ENCODE results near the gene DNASE1L2.
A peak's percentile ranks its signal among the peaks of the same experiment; 100 is the strongest.
"Not testable (repeated sequence)": the region's sequence is repeated elsewhere in the genome, so short reads cannot be mapped to it uniquely, and the experiment has no call there.

DNASE1L2 gene

GRCh38 chr16:2246301-2246885 is 10.1 kb downstream of the DNASE1L2 start:
- Histone ChIP-seq H3K4me1 (ENCODE audit: control insufficient read depth, insufficient read depth, low read length) (peaks cover 3% of the 10 kb centered on the region), H3K36me3 (ENCODE audit: control insufficient read depth, insufficient read depth, low read length, severe bottlenecking) (peaks cover 49% of the 10 kb centered on the region), H3K27me3 (replicated peaks; ENCODE audit: control insufficient read depth, insufficient read depth, low read length) (no peaks in the 10 kb centered on the region), H3K9me3 (ENCODE audit: control insufficient read depth, low read length) (no peaks in the 10 kb centered on the region), H3K4me3 (ENCODE audit: low read length) (no peak overlapping the region), H3K9ac (ENCODE audit: low read length) (no peak overlapping the region)
- no peak for DNase-seq (ENCODE audit: low read depth)

GRCh38 chr16:2250652-2251295 is 14.5 kb downstream of the DNASE1L2 start:
- H3K4me1 ChIP-seq (ENCODE audit: control insufficient read depth, insufficient read depth, low read length) = peaks cover 12% of the 10 kb centered on the region
- H3K9ac ChIP-seq (ENCODE audit: low read length) = peak overlapping the region; percentile 88
- peak; percentile 53 for DNase-seq (ENCODE audit: low read depth)
- no peaks in the 10 kb centered on the region for H3K27me3 ChIP-seq (replicated peaks; ENCODE audit: control insufficient read depth, insufficient read depth, low read length)
- peak overlapping the region; percentile 87 for H3K4me3 ChIP-seq (ENCODE audit: low read length)
- H3K9me3 ChIP-seq (ENCODE audit: control insufficient read depth, low read length) = no peaks in the 10 kb centered on the region
- peaks cover 49% of the 10 kb centered on the region for H3K36me3 ChIP-seq (ENCODE audit: control insufficient read depth, insufficient read depth, low read length, severe bottlenecking)

GRCh38 chr16:2251296-2252111 is 15.3 kb downstream of the DNASE1L2 start, which contains the start of gene ECI1:
TSS of gene ECI1 (minus strand) at chr16:2251587. CDS start at chr16:2251566, 21 bp downstream.
- Histone ChIP-seq H3K9ac (ENCODE audit: low read length) (peak within 1 kb of the TSS; percentile 88), H3K4me1 (ENCODE audit: control insufficient read depth, insufficient read depth, low read length) (peaks cover 12% of the 10 kb centered on the region), H3K4me3 (ENCODE audit: low read length) (peak within 1 kb of the TSS; percentile 87), H3K36me3 (ENCODE audit: control insufficient read depth, insufficient read depth, low read length, severe bottlenecking) (peaks cover 49% of the 10 kb centered on the region), H3K9me3 (ENCODE audit: control insufficient read depth, low read length) (no peaks in the 10 kb centered on the region), H3K27me3 (replicated peaks; ENCODE audit: control insufficient read depth, insufficient read depth, low read length) (no peaks in the 10 kb centered on the region)
- peak; percentile 98 for DNase-seq (ENCODE audit: low read depth)

- no peak overlapping the region for H3K4me3 ChIP-seq (ENCODE audit: low read length)
- H3K9ac ChIP-seq (ENCODE audit: low read length) = no peak overlapping the region
- DNase-seq (ENCODE audit: low read depth) = no peak
- no peaks in the 10 kb centered on the region for H3K9me3 ChIP-seq (ENCODE audit: control insufficient read depth, low read length)
- no peaks in the 10 kb centered on the region for H3K27me3 ChIP-seq (replicated peaks; ENCODE audit: control insufficient read depth, insufficient read depth, low read length)
- H3K4me1 ChIP-seq (ENCODE audit: control insufficient read depth, insufficient read depth, low read length) = peaks cover 12% of the 10 kb centered on the region
- H3K36me3 ChIP-seq (ENCODE audit: control insufficient read depth, insufficient read depth, low read length, severe bottlenecking) = peaks cover 58% of the 10 kb centered on the region
Observed at GRCh38 chr16:2252806-2253148, 16.5 kb downstream of the DNASE1L2 start.

GRCh38 chr16:2253293-2253692 is 17.0 kb downstream of the DNASE1L2 start:
- Histone ChIP-seq H3K4me1 (ENCODE audit: control insufficient read depth, insufficient read depth, low read length) (peaks cover 12% of the 10 kb centered on the region), H3K27me3 (replicated peaks; ENCODE audit: control insufficient read depth, insufficient read depth, low read length) (no peaks in the 10 kb centered on the region), H3K9me3 (ENCODE audit: control insufficient read depth, low read length) (no peaks in the 10 kb centered on the region), H3K9ac (ENCODE audit: low read length) (no peak overlapping the region), H3K36me3 (ENCODE audit: control insufficient read depth, insufficient read depth, low read length, severe bottlenecking) (peaks cover 63% of the 10 kb centered on the region), H3K4me3 (ENCODE audit: low read length) (no peak overlapping the region)
- DNase-seq (ENCODE audit: low read depth) = no peak

GRCh38 chr16:2256531-2257140 is 20.4 kb downstream of the DNASE1L2 start:
- H3K9me3 ChIP-seq (ENCODE audit: control insufficient read depth, low read length) = no peaks in the 10 kb centered on the region

GRCh38 chr16:2257726-2258125 is 21.5 kb downstream of the DNASE1L2 start:
- H3K4me1 ChIP-seq (ENCODE audit: control insufficient read depth, insufficient read depth, low read length) = no peaks in the 10 kb centered on the region
- H3K27me3 ChIP-seq (replicated peaks; ENCODE audit: control insufficient read depth, insufficient read depth, low read length) = no peaks in the 10 kb centered on the region
- peaks cover 99% of the 10 kb centered on the region for H3K36me3 ChIP-seq (ENCODE audit: control insufficient read depth, insufficient read depth, low read length, severe bottlenecking)
- no peak overlapping the region for H3K9ac ChIP-seq (ENCODE audit: low read length)
- no peak for DNase-seq (ENCODE audit: low read depth)
- no peak overlapping the region for H3K4me3 ChIP-seq (ENCODE audit: low read length)
- H3K9me3 ChIP-seq (ENCODE audit: control insufficient read depth, low read length) = no peaks in the 10 kb centered on the region

More at GRCh38 chr16:2256531-2257140, 20.4 kb downstream of the DNASE1L2 start:
- DNase-seq (ENCODE audit: low read depth) = no peak
- H3K9ac ChIP-seq (ENCODE audit: low read length) = no peak overlapping the region
- H3K4me1 ChIP-seq (ENCODE audit: control insufficient read depth, insufficient read depth, low read length) = peaks cover 8% of the 10 kb centered on the region
- H3K27me3 ChIP-seq (replicated peaks; ENCODE audit: control insufficient read depth, insufficient read depth, low read length) = no peaks in the 10 kb centered on the region
- no peak overlapping the region for H3K4me3 ChIP-seq (ENCODE audit: low read length)
- peaks cover 95% of the 10 kb centered on the region for H3K36me3 ChIP-seq (ENCODE audit: control insufficient read depth, insufficient read depth, low read length, severe bottlenecking)

- H3K36me3 ChIP-seq (ENCODE audit: control insufficient read depth, insufficient read depth, low read length, severe bottlenecking) = peaks cover 99% of the 10 kb centered on the region
- not testable (repeated sequence) for H3K4me1 ChIP-seq (ENCODE audit: control insufficient read depth, insufficient read depth, low read length); H3K9ac ChIP-seq (ENCODE audit: low read length); H3K27me3 ChIP-seq (replicated peaks; ENCODE audit: control insufficient read depth, insufficient read depth, low read length); H3K4me3 ChIP-seq (ENCODE audit: low read length); H3K9me3 ChIP-seq (ENCODE audit: control insufficient read depth, low read length); DNase-seq (ENCODE audit: low read depth)
Observed at GRCh38 chr16:2258530-2258929, 22.3 kb downstream of the DNASE1L2 start.

- peaks cover 90% of the 10 kb centered on the region for H3K36me3 ChIP-seq (ENCODE audit: control insufficient read depth, insufficient read depth, low read length, severe bottlenecking)
Observed at GRCh38 chr16:2260250-2260649, 24.0 kb downstream of the DNASE1L2 start.

GRCh38 chr16:2263026-2263425 is 26.8 kb downstream of the DNASE1L2 start:
- Histone ChIP-seq H3K36me3 (ENCODE audit: control insufficient read depth, insufficient read depth, low read length, severe bottlenecking) (peaks cover 62% of the 10 kb centered on the region), H3K4me1 (ENCODE audit: control insufficient read depth, insufficient read depth, low read length) (peaks cover 13% of the 10 kb centered on the region)
- H3K9me3 ChIP-seq (ENCODE audit: control insufficient read depth, low read length); DNase-seq (ENCODE audit: low read depth); H3K4me3 ChIP-seq (ENCODE audit: low read length); H3K27me3 ChIP-seq (replicated peaks; ENCODE audit: control insufficient read depth, insufficient read depth, low read length); H3K9ac ChIP-seq (ENCODE audit: low read length): not testable (repeated sequence)

More at GRCh38 chr16:2260250-2260649, 24.0 kb downstream of the DNASE1L2 start:
- Histone ChIP-seq H3K27me3 (replicated peaks; ENCODE audit: control insufficient read depth, insufficient read depth, low read length) (no peaks in the 10 kb centered on the region), H3K9me3 (ENCODE audit: control insufficient read depth, low read length) (no peaks in the 10 kb centered on the region), H3K4me3 (ENCODE audit: low read length) (no peak overlapping the region), H3K9ac (ENCODE audit: low read length) (no peak overlapping the region), H3K4me1 (ENCODE audit: control insufficient read depth, insufficient read depth, low read length) (no peaks in the 10 kb centered on the region)
- no peak for DNase-seq (ENCODE audit: low read depth)

GRCh38 chr16:2266887-2267286 is 30.6 kb downstream of the DNASE1L2 start:
- peak overlapping the region; percentile 91 for H3K4me3 ChIP-seq (ENCODE audit: low read length)

More at GRCh38 chr16:2266887-2267286, 30.6 kb downstream of the DNASE1L2 start:
- Histone ChIP-seq H3K9ac (ENCODE audit: low read length) (peak overlapping the region; percentile 91), H3K4me1 (ENCODE audit: control insufficient read depth, insufficient read depth, low read length) (peaks cover 28% of the 10 kb centered on the region), H3K36me3 (ENCODE audit: control insufficient read depth, insufficient read depth, low read length, severe bottlenecking) (peaks cover 25% of the 10 kb centered on the region)
- H3K27me3 ChIP-seq (replicated peaks; ENCODE audit: control insufficient read depth, insufficient read depth, low read length); H3K9me3 ChIP-seq (ENCODE audit: control insufficient read depth, low read length): not testable (repeated sequence)
- peak; percentile 48 for DNase-seq (ENCODE audit: low read depth)

Measured in adipocyte (in vitro differentiated cells).